Bone marrow (tissue), 2 donors: ENCODE results near the gene SERPINA3.
"Not testable (repeated sequence)": the region's sequence is repeated elsewhere in the genome, so short reads cannot be mapped to it uniquely, and the experiment has no call there.

Source experiments
- DNase-seq, 2 donors: peaks; one replicate each; lab custom pipeline; 2025; lab: John Stamatoyannopoulos, UW

Gene SERPINA3

GRCh38 chr14:94612174-94612573 lies at the start of gene SERPINA3:
Gene SERPINA3 (plus strand): TSS chr14:94612391. CDS start chr14:94614442, 2,051 bp downstream.
- DNase-seq, result no peak

GRCh38 chr14:94562941-94563883 lies 49.0 kb upstream of the SERPINA3 start:
- DNase-seq, result no peak

- no peak for DNase-seq
Measured at GRCh38 chr14:94564381-94564780, 47.8 kb upstream of the SERPINA3 start.

- no peak for DNase-seq
Measured at GRCh38 chr14:94568186-94568585, 44.0 kb upstream of the SERPINA3 start.

- DNase-seq, result no peak
Measured at GRCh38 chr14:94569381-94570001, 42.7 kb upstream of the SERPINA3 start.

- no peak for DNase-seq
Measured at GRCh38 chr14:94570002-94570400, 42.2 kb upstream of the SERPINA3 start.

GRCh38 chr14:94570440-94570839 lies 41.8 kb upstream of the SERPINA3 start:
- DNase-seq, result no peak

GRCh38 chr14:94571395-94571794 lies 40.8 kb upstream of the SERPINA3 start:
- no peak for DNase-seq

GRCh38 chr14:94571950-94572349 lies 40.2 kb upstream of the SERPINA3 start:
- no peak for DNase-seq

GRCh38 chr14:94572637-94573303 lies 39.4 kb upstream of the SERPINA3 start:
- no peak for DNase-seq

- no peak for DNase-seq
Measured at GRCh38 chr14:94573475-94574277, 38.5 kb upstream of the SERPINA3 start.

GRCh38 chr14:94574336-94574735 lies 37.9 kb upstream of the SERPINA3 start:
- DNase-seq, result no peak

- no peak for DNase-seq
Measured at GRCh38 chr14:94575730-94576585, 36.2 kb upstream of the SERPINA3 start.

- DNase-seq, result not testable (repeated sequence)
Measured at GRCh38 chr14:94577472-94577871, 34.7 kb upstream of the SERPINA3 start.

- DNase-seq, result no peak
Measured at GRCh38 chr14:94578712-94579111, 33.5 kb upstream of the SERPINA3 start.

- DNase-seq, result no peak
Measured at GRCh38 chr14:94581127-94581999, 30.8 kb upstream of the SERPINA3 start, which contains the start of gene SERPINA5. Gene SERPINA5 (plus strand): TSS chr14:94581426. CDS start chr14:94587363, 5,937 bp downstream.

- no peak for DNase-seq
Measured at GRCh38 chr14:94582199-94582750, 29.9 kb upstream of the SERPINA3 start.

GRCh38 chr14:94582851-94583250 lies 29.3 kb upstream of the SERPINA3 start:
- DNase-seq, result no peak

- DNase-seq, result no peak
Measured at GRCh38 chr14:94583557-94583956, 28.6 kb upstream of the SERPINA3 start.
